T-helper 2 cell treated with Interferon-gamma antibody and Interleukin-4, amounts not matched to agents 5 μg/mL and 100 μg/mL, for 36 hours (primary cell): ENCODE results near the gene CTLA4.
"Not testable (repeated sequence)": the region's sequence is repeated elsewhere in the genome, so short reads cannot be mapped to it uniquely, and the experiment has no call there.

ENCODE experiments used
- DNase-seq: peaks from one replicate; pipeline ENCODE4 v3.0.0; 2021; ENCODE audit warnings: low spot score
- H3K27ac Mint-ChIP-seq: one replicate; pipeline ENCODE4 v1.8.0; 2021; ENCODE audit warnings: mild to moderate bottlenecking, mixed read lengths
- H3K27me3 Mint-ChIP-seq: one replicate; pipeline ENCODE4 v1.8.0; 2021; ENCODE audit warnings: low read depth, mixed read lengths
- H3K36me3 Mint-ChIP-seq: one replicate; pipeline ENCODE4 v1.8.0; 2021; ENCODE audit warnings: low read depth, mixed read lengths
- H3K4me1 Mint-ChIP-seq: one replicate; pipeline ENCODE4 v1.8.0; 2021; ENCODE audit warnings: low read depth, mixed read lengths
- H3K4me3 Mint-ChIP-seq: one replicate; pipeline ENCODE4 v1.8.0; 2022; ENCODE audit warnings: mild to moderate bottlenecking, moderate library complexity, mixed read lengths
- H3K9me3 Mint-ChIP-seq: one replicate; pipeline ENCODE4 v1.8.0; 2021; ENCODE audit warnings: mixed read lengths

CTLA4 gene

GRCh38 chr2:203870481-203870880 is 2.9 kb downstream of the CTLA4 start:
- peaks cover 10% of the 10 kb centered on the region for H3K9me3 Mint-ChIP-seq
- peaks cover 59% of the 10 kb centered on the region for H3K36me3 Mint-ChIP-seq
- peaks cover 76% of the 10 kb centered on the region for H3K4me1 Mint-ChIP-seq
- H3K27me3 Mint-ChIP-seq: no peaks in the 10 kb centered on the region
- H3K4me3 Mint-ChIP-seq: peak overlapping the region; percentile 87
- DNase-seq: no peak
- peak overlapping the region; percentile 97 for H3K27ac Mint-ChIP-seq

DNA sequence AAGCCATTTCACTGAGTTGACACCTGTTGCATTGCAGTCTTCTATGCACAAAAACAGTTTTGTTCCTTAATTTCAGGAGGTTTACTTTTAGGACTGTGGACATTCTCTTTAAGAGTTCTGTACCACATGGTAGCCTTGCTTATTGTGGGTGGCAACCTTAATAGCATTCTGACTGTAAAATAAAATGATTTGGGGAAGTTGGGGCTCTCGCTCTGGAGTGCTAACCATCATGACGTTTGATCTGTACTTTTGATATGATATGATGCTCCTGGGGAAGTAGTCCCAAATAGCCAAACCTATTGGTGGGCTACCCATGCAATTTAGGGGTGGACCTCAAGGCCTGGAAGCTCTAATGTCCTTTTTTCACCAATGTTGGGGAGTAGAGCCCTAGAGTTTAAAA is 3.4 kb downstream of the CTLA4 start:
- peaks cover 59% of the 10 kb centered on the region for H3K36me3 Mint-ChIP-seq
- H3K27me3 Mint-ChIP-seq: no peaks in the 10 kb centered on the region
- H3K4me1 Mint-ChIP-seq: peaks cover 75% of the 10 kb centered on the region
- peaks cover 10% of the 10 kb centered on the region for H3K9me3 Mint-ChIP-seq
- peak overlapping the region; percentile 87 for H3K4me3 Mint-ChIP-seq
- no peak for DNase-seq
- peak overlapping the region; percentile 97 for H3K27ac Mint-ChIP-seq

GRCh38 chr2:203871371-203871983 is 3.9 kb downstream of the CTLA4 start:
- H3K36me3 Mint-ChIP-seq: peaks cover 62% of the 10 kb centered on the region
- H3K27me3 Mint-ChIP-seq: no peaks in the 10 kb centered on the region
- H3K4me3 Mint-ChIP-seq: peak overlapping the region; percentile 87
- H3K4me1 Mint-ChIP-seq: peaks cover 72% of the 10 kb centered on the region
- H3K27ac Mint-ChIP-seq: peak overlapping the region; percentile 97
- peaks cover 10% of the 10 kb centered on the region for H3K9me3 Mint-ChIP-seq
- peak; percentile 72 for DNase-seq

GRCh38 chr2:203873461-203873860 is 5.9 kb downstream of the CTLA4 start:
- Mint-ChIP-seq H3K36me3 (peaks cover 62% of the 10 kb centered on the region), H3K4me3 (no peak overlapping the region), H3K4me1 (peaks cover 72% of the 10 kb centered on the region), H3K9me3 (peaks cover 10% of the 10 kb centered on the region), H3K27ac (no peak overlapping the region), H3K27me3 (no peaks in the 10 kb centered on the region)
- DNase-seq: no peak

GRCh38 chr2:203873921-203874631 is 6.5 kb downstream of the CTLA4 start:
- Mint-ChIP-seq H3K9me3 (peaks cover 10% of the 10 kb centered on the region), H3K4me3 (no peak overlapping the region), H3K36me3 (peaks cover 62% of the 10 kb centered on the region), H3K27me3 (no peaks in the 10 kb centered on the region), H3K27ac (peak overlapping the region; percentile 46), H3K4me1 (peaks cover 72% of the 10 kb centered on the region)
- DNase-seq: no peak

DNA sequence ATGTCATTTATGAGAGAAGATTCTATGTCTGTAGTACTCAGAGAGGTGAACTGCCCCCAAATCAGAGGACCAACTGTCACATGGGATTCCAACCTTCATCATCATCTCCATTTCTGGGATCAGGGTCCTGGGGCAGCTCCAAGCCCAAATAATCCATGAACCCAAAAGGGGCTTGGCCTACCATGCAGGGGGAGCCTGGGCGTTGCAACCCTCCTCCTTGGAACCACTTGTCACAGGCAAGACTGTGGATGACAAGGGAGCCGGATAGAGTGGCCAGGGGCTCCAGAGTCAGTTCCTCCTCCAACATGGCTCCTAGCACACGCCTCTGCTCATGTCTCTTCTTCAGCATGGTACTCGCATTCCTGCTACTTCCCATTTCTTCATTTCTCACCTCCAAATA is 7.9 kb downstream of the CTLA4 start:
- DNase-seq: no peak
- peaks cover 49% of the 10 kb centered on the region for H3K36me3 Mint-ChIP-seq
- peaks cover 10% of the 10 kb centered on the region for H3K9me3 Mint-ChIP-seq
- H3K27ac Mint-ChIP-seq: no peak overlapping the region
- no peaks in the 10 kb centered on the region for H3K27me3 Mint-ChIP-seq
- peaks cover 60% of the 10 kb centered on the region for H3K4me1 Mint-ChIP-seq
- H3K4me3 Mint-ChIP-seq: no peak overlapping the region

- peaks cover 52% of the 10 kb centered on the region for H3K4me1 Mint-ChIP-seq
- H3K36me3 Mint-ChIP-seq: peaks cover 41% of the 10 kb centered on the region
- no peak overlapping the region for H3K27ac Mint-ChIP-seq
- H3K27me3 Mint-ChIP-seq: no peaks in the 10 kb centered on the region
- H3K9me3 Mint-ChIP-seq: peaks cover 8% of the 10 kb centered on the region
- no peak overlapping the region for H3K4me3 Mint-ChIP-seq
- DNase-seq: no peak
Measured at GRCh38 chr2:203876328-203876727, 8.8 kb downstream of the CTLA4 start.

DNA sequence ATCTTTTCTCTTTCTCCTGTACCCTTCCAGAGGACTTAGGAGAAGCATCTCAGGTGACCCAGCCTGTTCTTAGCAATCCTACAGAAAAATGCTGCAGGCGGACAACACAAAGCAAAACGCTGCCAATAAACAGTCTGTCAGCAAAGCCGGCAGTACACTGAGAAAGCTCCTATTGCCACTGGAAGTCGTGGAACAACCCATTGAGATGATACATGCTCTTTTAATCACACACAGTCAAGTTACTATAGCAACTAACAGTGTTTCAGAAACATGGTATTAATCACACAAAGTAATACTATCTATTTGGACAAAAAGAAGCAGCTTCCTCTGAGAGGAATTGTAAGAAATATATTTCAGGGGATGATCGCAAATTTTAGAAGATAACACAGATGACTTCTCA is 10.5 kb downstream of the CTLA4 start:
- Mint-ChIP-seq H3K27me3 (no peaks in the 10 kb centered on the region), H3K9me3 (peaks cover 7% of the 10 kb centered on the region), H3K27ac (peak overlapping the region; percentile 32), H3K36me3 (peaks cover 27% of the 10 kb centered on the region), H3K4me1 (peaks cover 40% of the 10 kb centered on the region), H3K4me3 (no peak overlapping the region)
- DNase-seq: no peak

- H3K27me3 Mint-ChIP-seq: no peaks in the 10 kb centered on the region
- H3K9me3 Mint-ChIP-seq: no peaks in the 10 kb centered on the region
- H3K27ac Mint-ChIP-seq: no peak overlapping the region
- no peak overlapping the region for H3K4me3 Mint-ChIP-seq
- H3K4me1 Mint-ChIP-seq: peaks cover 30% of the 10 kb centered on the region
- H3K36me3 Mint-ChIP-seq: peaks cover 6% of the 10 kb centered on the region
- DNase-seq: no peak
Measured at GRCh38 chr2:203880557-203881125, 13.1 kb downstream of the CTLA4 start.

- not testable (repeated sequence) for H3K4me3 Mint-ChIP-seq, H3K36me3 Mint-ChIP-seq, H3K27ac Mint-ChIP-seq, DNase-seq, H3K27me3 Mint-ChIP-seq, H3K9me3 Mint-ChIP-seq
- H3K4me1 Mint-ChIP-seq: peaks cover 32% of the 10 kb centered on the region
Measured at GRCh38 chr2:203881185-203881584, 13.6 kb downstream of the CTLA4 start.

- no peaks in the 10 kb centered on the region for H3K27me3 Mint-ChIP-seq
- H3K4me3 Mint-ChIP-seq: no peak overlapping the region
- no peaks in the 10 kb centered on the region for H3K36me3 Mint-ChIP-seq
- H3K4me1 Mint-ChIP-seq: peaks cover 40% of the 10 kb centered on the region
- H3K9me3 Mint-ChIP-seq: no peaks in the 10 kb centered on the region
- H3K27ac Mint-ChIP-seq: no peak overlapping the region
- DNase-seq: no peak
Measured at GRCh38 chr2:203882551-203882950, 15.0 kb downstream of the CTLA4 start.

DNA sequence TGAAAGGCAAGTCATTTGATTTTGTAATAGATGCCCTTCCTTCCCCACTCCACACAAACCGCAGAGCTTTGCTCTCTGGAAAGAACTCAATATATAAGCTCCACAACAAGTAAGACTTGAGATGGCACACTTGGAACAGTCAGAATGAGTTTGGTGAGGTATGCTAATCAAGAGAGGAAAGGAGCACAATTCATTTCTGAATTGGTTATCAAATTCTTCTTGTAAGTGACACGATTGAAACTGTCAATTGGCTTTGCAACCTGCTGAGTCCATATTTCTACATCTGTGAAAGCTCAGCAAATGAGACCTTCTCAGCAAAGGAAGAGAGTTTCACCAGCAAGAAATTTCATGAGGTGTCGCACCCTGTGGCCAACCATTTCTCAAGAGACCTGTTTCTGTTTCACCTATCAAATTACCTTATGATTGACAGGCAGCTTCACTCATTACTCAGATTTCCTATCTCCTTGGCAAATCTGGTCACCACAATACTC is 19.1 kb downstream of the CTLA4 start:
- peak; percentile 79 for DNase-seq
- Mint-ChIP-seq H3K9me3 (no peaks in the 10 kb centered on the region), H3K27me3 (no peaks in the 10 kb centered on the region), H3K4me1 (peaks cover 56% of the 10 kb centered on the region), H3K36me3 (no peaks in the 10 kb centered on the region), H3K4me3 (peak overlapping the region; percentile 43), H3K27ac (peak overlapping the region; percentile 83)

DNA sequence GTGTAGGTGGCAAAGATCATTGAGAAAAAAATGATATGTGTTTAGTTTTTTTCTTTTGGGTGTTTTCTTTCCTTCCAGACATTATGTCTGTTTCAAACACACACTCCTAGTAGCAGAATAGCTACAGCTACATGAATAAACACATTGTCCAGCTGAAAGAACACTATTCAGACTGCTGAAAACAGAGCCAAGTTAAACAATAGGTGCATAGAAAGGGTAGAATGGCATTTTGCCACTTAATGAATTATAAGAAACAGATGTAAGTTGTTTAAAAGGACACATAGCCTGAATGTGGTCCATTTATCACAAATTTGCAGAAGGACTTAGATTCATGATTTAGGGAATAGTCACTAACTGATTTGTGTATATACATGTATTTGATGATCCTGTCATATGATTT is 20.1 kb downstream of the CTLA4 start:
- no peaks in the 10 kb centered on the region for H3K36me3 Mint-ChIP-seq
- H3K4me3 Mint-ChIP-seq: no peak overlapping the region
- H3K9me3 Mint-ChIP-seq: no peaks in the 10 kb centered on the region
- H3K27ac Mint-ChIP-seq: peak overlapping the region; percentile 83
- no peak for DNase-seq
- H3K4me1 Mint-ChIP-seq: peaks cover 62% of the 10 kb centered on the region
- no peaks in the 10 kb centered on the region for H3K27me3 Mint-ChIP-seq

- peaks cover 71% of the 10 kb centered on the region for H3K4me1 Mint-ChIP-seq
- H3K27me3 Mint-ChIP-seq: no peaks in the 10 kb centered on the region
- no peak for DNase-seq
- no peaks in the 10 kb centered on the region for H3K36me3 Mint-ChIP-seq
- H3K9me3 Mint-ChIP-seq: no peaks in the 10 kb centered on the region
- no peak overlapping the region for H3K4me3 Mint-ChIP-seq
- H3K27ac Mint-ChIP-seq: no peak overlapping the region
Measured at GRCh38 chr2:203889542-203889941, 22.0 kb downstream of the CTLA4 start.
